Lower leg skin (tissue), 4 donors: Measurements from ENCODE around the gene MACROD1. TPM values are rescaled to one million over a fixed set of nuclear protein-coding genes. Genes with fewer than 3 reads are reported as not detected.
"Not testable (repeated sequence)": the region's sequence is repeated elsewhere in the genome, so short reads cannot be mapped to it uniquely, and the experiment has no call there.

Experiments used
- DNase-seq, 2 donors: peaks; one replicate each; pipeline ENCODE4 v3.0.0-alpha.2; 2019; ENCODE audit warnings: low spot score in 2 of 2
- H3K4me3 ChIP-seq: fragments of 200-600 bp; sonication (generic); 2 replicates; pipeline ENCODE4 v1.5.1; 2017; ENCODE audit warnings: mild to moderate bottlenecking, low read depth; ENCODE audit not compliant: poor library complexity, severe bottlenecking
- POLR2A ChIP-seq, 2 donors: fragments of 450-650 bp; IDR thresholded peaks; one replicate each; pipeline ENCODE4 v1.6.1; 2016 to 2017; ENCODE audit warnings: antibody characterized with exemption in 2 of 2, mild to moderate bottlenecking in 1 of 2, moderate library complexity in 1 of 2
- WGBS, 2 donors: methylation state at CpG; one replicate each; pipeline ENCODE4 v1.1.5; 2018; 5-methylcytosine and 5-hydroxymethylcytosine counted together
- intact Hi-C: fragments of 100-400 bp; cut with DNase I; formaldehyde crosslinking; loops from one replicate; pipeline ENCODE4 v1.15.0; 2023; ENCODE audit warnings: low total_unique reads
- total RNA-seq, 4 donors: library from RNA; depleted of rRNA; stranded (reverse); fragments of >200 nt; gene quantifications; one replicate each; pipeline ENCODE4 v1.1.0, GENCODE V29; 2016
- TF ChIP-seq, protein P1 (sequence below), 3 donors: fragments of 450-650 bp; IDR thresholded peaks; one replicate each; pipeline ENCODE4 v1.5.1; 2016; ENCODE audit warnings: antibody characterized with exemption in 3 of 3, mild to moderate bottlenecking in 3 of 3, moderate library complexity in 2 of 3

MACROD1 gene
- total RNA-seq, 4 donors from 2014 or later: 44.8 to 74.8 (median 55.6) TPM

DNA sequence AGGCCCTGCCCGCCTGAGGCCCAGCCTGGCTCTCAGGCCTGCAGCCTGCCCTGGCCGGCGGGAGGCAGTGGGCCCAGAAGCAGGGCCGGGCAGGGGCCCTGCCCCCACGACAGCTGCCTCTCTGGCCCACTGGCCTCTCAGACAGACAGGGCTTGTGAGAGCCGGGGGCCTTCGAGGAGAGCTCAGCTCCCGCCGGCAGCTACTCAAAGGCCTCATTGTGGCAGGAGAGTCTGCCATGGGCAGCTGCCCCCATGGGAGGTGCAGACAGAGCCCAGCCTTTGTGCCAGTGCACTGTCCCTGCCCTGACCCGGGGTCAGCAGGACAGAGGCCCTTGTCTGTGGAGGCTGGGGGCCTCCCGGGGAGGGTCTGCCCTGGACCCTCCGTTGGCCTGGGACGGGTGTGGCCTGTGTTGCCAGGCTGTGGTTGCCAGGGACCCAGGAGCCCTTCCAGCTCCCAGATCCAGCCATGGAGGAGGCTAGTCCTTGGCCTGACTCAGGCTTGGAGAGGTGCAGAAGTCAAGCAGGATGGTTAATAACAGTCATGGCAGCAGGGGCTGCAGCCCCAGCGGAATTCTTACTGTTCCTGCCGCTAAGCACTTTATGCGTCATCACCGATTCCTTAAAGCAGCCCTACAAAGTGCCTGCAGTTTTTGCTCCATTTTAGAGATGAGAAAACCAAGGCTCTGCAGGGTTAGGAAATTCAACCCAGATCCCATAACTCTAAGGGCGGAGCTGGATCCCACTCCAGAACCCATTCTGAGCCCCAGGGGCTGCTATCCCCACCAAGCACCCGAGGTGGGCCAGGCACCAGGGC, 117.7 kb downstream of the MACROD1 start:
- DNase-seq: no peak
- H3K4me3 ChIP-seq: no peak overlapping the region
- intact Hi-C loops: no loop called here
- WGBS, 2 donors: 85 to 89% methylated on average over 14 to 15 of the region's 19 CpGs
- TF ChIP-seq POLR2A (IDR thresholded peaks at IDR 0.05): no peak
- TF ChIP-seq, protein P1, sequence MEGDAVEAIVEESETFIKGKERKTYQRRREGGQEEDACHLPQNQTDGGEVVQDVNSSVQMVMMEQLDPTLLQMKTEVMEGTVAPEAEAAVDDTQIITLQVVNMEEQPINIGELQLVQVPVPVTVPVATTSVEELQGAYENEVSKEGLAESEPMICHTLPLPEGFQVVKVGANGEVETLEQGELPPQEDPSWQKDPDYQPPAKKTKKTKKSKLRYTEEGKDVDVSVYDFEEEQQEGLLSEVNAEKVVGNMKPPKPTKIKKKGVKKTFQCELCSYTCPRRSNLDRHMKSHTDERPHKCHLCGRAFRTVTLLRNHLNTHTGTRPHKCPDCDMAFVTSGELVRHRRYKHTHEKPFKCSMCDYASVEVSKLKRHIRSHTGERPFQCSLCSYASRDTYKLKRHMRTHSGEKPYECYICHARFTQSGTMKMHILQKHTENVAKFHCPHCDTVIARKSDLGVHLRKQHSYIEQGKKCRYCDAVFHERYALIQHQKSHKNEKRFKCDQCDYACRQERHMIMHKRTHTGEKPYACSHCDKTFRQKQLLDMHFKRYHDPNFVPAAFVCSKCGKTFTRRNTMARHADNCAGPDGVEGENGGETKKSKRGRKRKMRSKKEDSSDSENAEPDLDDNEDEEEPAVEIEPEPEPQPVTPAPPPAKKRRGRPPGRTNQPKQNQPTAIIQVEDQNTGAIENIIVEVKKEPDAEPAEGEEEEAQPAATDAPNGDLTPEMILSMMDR (IDR thresholded peaks at IDR 0.05): no peak

GRCh38 chr11:64047373-64047772, 118.5 kb downstream of the MACROD1 start:
- H3K4me3 ChIP-seq, DNase-seq, intact Hi-C loops: not testable (repeated sequence)
- WGBS, 2 donors: 92 to 93% methylated on average over 8 of the region's 8 CpGs

- TF ChIP-seq, protein P1 (IDR thresholded peaks at IDR 0.05): no peak
- TF ChIP-seq POLR2A (IDR thresholded peaks at IDR 0.05): no peak
- intact Hi-C loops: no loop called here
- WGBS, 2 donors: 94 to 100% methylated on average over 2 of the region's 2 CpGs
- H3K4me3 ChIP-seq: no peak overlapping the region
- DNase-seq: no peak
Observed at GRCh38 chr11:64045700-64046099, 120.2 kb downstream of the MACROD1 start.

GRCh38 chr11:64044730-64045393, 121.1 kb downstream of the MACROD1 start:
- intact Hi-C loops: no loop called here
- DNase-seq: no peak
- WGBS, 2 donors: 70 to 76% methylated on average over 15 to 18 of the region's 18 CpGs
- H3K4me3 ChIP-seq: no peak overlapping the region
- TF ChIP-seq POLR2A (IDR thresholded peaks at IDR 0.05): no peak
- TF ChIP-seq, protein P1 (IDR thresholded peaks at IDR 0.05): no peak

- no peak for DNase-seq
- H3K4me3 ChIP-seq: no peak overlapping the region
- WGBS, 2 donors: 91 to 94% methylated on average over 5 of the region's 5 CpGs
- no peak for TF ChIP-seq POLR2A (IDR thresholded peaks at IDR 0.05)
- TF ChIP-seq, protein P1 (IDR thresholded peaks at IDR 0.05): no peak
- intact Hi-C loops: no loop called here
Observed at GRCh38 chr11:64043545-64043944, 122.4 kb downstream of the MACROD1 start.

DNA sequence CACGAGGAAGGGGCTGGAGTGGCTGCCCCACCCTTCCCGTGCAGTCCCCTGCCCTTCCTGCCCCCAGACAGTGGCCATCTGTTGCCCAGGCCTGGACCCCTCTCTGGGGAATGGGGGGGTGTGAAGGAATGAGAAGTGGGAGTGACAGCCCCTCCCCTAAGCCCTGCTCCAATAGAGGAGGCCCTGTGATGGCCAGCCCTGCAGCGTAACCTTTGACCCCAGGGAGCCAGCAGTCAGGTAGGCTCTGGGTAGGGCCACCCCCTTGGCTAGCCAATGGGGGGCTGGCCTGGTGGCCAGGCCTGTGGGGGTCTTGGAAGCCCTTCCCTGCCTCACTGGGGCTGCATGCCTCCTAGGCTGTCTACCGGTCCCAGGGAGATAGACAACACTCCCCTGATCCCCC, 123.6 kb downstream of the MACROD1 start:
- intact Hi-C loops: no loop called here
- H3K4me3 ChIP-seq: no peak overlapping the region
- TF ChIP-seq, protein P1 (IDR thresholded peaks at IDR 0.05): no peak
- no peak for TF ChIP-seq POLR2A (IDR thresholded peaks at IDR 0.05)
- WGBS, 2 donors: 84 to 93% methylated on average over 4 of the region's 4 CpGs
- DNase-seq: no peak
